ENCODE measurements around the gene ARAP2.

DNA sequence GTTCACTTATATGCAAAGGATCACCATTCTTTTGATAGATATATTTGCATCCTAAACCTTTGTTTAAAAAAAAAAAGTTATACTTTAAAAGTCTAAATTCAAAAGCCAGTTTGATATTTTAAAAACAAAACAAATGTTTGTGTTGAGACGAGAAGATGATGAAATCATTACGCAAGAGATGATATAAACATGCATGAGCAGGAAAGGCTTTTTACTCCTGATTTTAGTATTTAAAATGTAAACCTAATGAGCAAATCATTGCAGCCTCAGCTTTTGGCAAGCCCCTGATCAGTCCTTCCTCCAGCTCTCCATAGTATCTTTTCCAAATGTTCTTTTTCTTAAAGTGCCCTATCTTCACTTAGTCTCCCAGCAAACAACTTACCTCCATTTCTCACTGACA lies 115.6 kb downstream of the ARAP2 start:
- TF ChIP-seq, protein P1, sequence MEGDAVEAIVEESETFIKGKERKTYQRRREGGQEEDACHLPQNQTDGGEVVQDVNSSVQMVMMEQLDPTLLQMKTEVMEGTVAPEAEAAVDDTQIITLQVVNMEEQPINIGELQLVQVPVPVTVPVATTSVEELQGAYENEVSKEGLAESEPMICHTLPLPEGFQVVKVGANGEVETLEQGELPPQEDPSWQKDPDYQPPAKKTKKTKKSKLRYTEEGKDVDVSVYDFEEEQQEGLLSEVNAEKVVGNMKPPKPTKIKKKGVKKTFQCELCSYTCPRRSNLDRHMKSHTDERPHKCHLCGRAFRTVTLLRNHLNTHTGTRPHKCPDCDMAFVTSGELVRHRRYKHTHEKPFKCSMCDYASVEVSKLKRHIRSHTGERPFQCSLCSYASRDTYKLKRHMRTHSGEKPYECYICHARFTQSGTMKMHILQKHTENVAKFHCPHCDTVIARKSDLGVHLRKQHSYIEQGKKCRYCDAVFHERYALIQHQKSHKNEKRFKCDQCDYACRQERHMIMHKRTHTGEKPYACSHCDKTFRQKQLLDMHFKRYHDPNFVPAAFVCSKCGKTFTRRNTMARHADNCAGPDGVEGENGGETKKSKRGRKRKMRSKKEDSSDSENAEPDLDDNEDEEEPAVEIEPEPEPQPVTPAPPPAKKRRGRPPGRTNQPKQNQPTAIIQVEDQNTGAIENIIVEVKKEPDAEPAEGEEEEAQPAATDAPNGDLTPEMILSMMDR (tag by site-specific recombination; IDR thresholded peaks at IDR 0.05): no peak
- TF ChIP-seq ZNF121 (tag by site-specific recombination; IDR thresholded peaks at IDR 0.05) (no peak), ZNF169 (tag by site-specific recombination; IDR thresholded peaks at IDR 0.05) (no peak), YY1 (tag by site-specific recombination; IDR thresholded peaks at IDR 0.05) (no peak)
- TF ChIP-seq, protein P2, sequence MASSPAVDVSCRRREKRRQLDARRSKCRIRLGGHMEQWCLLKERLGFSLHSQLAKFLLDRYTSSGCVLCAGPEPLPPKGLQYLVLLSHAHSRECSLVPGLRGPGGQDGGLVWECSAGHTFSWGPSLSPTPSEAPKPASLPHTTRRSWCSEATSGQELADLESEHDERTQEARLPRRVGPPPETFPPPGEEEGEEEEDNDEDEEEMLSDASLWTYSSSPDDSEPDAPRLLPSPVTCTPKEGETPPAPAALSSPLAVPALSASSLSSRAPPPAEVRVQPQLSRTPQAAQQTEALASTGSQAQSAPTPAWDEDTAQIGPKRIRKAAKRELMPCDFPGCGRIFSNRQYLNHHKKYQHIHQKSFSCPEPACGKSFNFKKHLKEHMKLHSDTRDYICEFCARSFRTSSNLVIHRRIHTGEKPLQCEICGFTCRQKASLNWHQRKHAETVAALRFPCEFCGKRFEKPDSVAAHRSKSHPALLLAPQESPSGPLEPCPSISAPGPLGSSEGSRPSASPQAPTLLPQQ (tag by site-specific recombination; IDR thresholded peaks at IDR 0.05): no peak

All from HEK293 (cell line).